Hippocampal formation (tissue), 2 donors: ENCODE measurements around the gene DDX1.

Source experiments
- DNase-seq, 2 donors: peaks; one replicate each; lab custom pipeline; 2025; lab: John Stamatoyannopoulos, UW

DDX1 gene

DNA sequence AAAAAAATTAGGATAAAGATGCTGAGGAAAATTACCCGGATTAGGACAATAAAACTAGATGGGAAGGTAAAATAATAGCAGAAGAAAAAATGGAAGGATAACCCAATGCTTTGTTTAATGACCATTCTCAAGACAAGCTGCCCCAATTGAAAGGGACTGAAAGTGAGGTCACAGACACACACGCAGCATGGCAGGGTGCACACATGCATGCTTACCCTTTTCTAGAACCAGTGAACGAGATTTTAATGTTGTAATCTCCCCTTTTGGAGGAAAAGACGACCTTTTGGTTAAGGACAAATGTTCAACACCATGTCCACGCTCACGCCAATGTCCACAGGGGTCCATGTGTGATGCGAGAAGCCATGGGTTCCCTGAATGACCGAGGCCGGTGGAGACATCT lies 70.9 kb downstream of the DDX1 start:
- no peak for DNase-seq

DNA sequence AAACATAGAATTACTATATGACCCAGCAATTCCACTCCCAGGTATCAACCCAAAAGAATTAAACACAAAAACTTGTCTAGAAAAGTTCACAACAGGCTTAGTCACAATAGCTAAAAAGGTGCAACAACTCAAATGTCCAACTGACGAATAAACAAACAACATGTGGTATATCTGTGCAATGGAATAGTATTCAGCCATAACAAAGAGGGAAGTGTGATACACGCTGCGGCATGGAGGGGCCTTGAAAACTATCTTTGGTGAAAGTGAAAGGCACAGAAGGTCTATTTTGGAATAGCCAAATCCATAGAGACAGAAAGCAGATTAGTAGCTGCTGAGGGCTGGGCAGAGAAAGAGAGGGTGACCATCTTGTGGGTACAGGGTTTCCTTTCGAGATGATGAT lies 72.1 kb downstream of the DDX1 start:
- no peak for DNase-seq

DNA sequence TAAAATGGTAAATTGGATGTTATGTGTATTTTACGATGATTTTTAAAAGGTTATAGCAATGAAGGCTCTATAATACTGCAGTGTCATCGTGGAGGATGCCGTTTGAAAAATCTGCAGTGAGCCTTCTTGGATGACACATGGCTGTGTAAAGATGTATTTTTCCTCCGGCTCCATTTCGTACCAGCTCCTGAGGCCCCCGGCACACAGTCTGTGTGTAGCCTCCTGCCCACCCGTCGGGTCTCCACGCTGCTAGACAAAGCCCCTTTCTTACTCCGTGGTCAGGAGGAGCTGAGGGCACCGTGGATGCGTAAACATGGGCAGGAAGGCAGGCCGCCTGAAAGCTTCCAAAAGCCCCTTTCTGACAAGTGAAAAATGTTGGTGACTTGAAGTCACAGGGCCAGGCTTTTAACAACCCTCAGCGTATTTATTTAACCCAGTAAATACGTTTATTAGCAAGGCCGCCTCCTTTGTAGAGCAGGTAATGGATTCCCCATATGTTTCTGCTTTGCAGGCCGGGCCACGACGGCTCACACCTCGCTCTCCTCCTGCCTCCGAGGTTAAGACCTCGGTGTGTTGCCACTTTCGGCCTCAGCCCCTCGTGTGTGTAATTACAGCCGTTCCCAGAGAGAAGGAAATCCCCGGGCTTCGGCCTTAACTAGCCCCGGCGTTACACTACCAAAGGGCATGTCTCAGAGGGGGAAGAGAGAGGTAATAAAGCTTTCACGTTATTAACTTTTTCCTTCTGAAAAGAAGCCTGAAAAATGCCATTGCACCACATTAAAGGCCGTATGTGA lies 72.8 kb downstream of the DDX1 start:
- DNase-seq, result no peak

DNA sequence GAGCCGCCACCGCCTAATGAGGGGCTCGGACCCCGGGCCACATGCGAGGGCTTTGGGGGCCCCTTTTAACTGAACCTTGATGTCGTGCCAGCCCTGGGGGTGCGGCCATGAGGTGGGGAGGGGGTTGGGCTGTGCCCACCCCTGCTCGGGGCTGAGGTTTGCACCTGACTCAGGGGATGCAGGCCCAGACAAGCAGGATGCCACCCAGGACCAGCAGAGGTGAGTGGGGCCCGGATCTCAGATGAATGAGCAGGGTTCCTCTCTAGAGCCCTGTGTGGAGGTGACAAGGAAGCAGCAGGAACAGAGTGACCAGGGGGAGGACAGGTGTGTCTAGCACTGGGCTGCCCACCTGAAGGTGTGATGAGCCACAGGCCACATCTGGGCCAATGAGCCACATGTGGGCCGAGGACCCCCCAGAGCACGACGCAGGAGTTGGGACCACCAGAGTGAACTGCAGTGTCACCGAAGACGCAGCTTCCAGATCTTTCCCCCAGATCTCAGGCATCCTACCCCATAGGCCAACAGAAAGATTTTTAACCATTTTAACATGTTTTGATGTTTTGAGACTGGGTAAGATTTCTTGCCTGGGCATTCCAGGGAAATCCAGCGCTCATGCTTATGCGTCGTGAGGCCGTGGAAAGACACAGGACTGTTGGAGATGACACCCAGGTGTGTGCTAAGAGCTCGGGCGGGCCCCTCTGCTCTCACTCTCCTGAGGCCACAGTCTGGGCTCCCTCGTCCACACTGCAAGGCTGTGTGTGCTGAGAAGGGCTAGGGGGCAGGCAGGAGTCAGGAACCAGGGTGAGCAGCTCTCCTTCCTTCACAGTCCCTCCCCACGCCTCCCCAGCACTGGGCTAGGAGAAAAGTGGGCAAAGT lies 73.6 kb downstream of the DDX1 start:
- no peak for DNase-seq

DNA sequence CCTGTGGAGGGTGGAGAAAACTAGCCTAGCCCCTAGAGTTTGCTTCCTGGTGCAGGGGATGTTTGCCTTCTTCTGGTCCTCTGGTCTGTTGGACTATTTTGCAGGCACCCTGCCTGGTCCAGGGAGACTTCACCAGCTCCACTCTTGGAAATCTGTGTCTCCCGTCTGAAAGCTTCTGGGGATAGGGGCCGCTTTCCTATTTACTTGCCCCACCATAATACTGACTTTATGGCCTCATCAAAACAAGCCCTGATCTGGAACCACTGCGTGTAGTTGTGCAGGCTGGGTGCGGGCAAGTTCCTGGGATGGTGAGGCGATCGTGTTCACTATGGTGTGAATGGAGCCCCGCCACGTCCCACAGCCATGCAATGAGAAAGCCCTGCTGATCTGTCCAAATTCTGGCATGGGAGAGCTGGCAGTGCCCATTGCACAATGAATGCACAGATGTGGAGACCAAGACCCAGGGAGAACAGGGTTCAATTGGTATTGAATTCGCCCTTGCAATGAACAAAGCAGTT lies 74.3 kb downstream of the DDX1 start:
- DNase-seq, result no peak

DNA sequence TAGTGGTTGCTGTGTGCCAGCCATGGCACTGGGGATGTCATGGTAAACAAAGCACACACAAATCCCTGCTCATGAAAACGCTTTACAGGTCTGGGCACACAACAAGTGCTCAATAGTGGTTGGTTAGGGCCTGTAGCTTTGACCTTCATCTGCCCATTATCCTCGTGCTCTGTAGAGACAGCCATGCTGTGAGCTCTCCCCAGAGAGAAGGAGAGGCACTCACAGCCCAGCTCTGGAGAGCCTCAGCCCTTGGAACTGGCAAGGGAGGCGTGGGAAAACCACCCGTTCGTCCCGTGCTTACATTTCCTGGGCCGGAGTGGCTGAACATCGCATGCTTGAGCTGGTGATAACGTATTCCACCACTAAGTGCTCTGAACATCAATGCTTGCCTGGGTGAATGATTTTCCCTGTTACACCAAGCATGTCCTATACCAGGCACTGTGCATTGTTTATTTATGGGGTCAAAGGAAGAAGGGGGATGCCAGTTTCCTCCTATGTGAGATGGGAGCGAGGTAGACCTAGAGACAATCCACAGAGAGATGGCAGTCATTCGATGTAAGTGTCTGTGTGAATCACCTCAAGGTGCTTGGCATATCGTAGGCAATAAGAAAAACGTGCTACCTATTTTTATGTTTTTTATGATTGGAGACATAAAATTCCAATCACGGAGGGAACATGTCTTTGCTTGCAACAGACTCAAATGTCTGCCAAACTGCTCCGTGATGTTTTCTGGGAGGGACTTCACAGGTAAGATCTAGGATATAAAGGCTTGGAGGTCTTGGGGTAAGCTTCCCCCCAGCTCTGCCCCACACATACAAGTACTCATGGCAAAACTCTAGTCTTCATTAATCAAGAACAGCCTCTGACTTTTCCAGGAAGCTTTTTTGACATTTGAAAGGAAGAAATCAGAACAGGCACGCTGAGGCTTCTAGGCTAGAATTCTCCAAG lies 75.5 kb downstream of the DDX1 start:
- DNase-seq, result no peak

DNA sequence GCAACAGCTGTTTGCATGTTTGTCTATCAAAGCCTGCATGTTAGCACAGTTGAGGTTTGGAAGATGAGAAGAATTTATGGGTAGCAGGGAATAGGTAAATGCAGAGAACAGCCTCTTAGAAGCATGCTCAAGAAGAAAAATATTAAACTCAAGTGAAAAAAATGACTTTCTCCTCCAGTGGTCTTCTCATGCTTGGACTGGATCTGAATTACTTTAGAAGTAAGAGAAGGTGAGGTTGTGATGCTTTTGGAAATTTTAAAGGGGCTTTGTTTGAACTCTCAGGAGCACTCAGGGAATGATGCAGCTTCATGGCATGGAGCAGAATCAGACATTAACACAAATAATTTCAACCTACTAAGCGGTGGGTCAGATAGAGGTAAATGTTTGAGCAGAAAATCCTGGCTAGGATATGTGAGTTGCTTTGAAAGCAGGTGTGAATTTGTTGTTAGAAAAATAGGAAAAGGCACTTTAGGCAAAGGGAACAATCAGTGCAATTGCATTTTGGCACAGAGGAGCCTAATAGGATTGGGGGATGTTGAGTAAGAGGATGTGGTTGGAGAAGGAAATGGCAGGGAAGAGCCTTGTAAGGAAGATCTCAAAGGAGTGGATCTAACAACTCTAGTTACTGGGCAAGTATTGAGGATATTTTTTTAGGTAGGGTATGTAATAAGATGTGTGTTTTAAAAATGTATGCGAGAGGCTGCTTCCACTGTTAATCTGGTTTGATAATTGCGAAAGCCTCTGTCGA lies 76.3 kb downstream of the DDX1 start:
- no peak for DNase-seq

DNA sequence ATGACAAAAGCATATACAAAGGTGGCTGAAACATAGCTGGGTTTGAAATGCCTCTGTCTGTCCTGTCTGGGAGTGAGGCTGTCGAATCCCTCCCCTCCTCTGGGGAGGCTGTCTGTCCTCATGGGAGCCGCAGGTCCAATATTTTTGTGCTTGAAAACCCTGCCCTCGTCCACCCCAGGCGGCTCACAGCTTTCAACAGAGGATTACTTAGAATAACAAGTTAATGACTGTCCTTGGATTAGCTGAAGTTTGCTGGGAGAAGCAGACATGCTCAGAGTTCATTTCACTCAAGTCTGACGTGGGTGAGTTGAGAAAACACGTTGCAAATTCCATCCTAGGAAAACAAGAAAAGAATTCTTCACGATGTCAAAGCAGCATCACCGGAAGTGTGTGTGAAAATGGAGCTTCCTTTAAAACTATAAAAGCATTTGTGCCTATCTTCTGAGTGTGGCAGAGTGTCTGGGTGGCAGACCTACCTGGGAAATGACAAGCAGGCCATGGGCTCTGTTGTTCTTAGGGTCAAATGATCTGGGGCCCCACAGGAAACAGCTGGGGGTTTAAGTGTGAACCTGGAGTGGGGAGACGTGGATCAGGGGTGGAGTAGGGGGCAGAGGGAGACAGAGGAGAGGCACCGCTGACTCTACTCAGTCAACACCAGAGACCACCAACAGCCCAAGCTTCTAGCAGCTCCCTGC lies 77.1 kb downstream of the DDX1 start:
- DNase-seq, result no peak

DNA sequence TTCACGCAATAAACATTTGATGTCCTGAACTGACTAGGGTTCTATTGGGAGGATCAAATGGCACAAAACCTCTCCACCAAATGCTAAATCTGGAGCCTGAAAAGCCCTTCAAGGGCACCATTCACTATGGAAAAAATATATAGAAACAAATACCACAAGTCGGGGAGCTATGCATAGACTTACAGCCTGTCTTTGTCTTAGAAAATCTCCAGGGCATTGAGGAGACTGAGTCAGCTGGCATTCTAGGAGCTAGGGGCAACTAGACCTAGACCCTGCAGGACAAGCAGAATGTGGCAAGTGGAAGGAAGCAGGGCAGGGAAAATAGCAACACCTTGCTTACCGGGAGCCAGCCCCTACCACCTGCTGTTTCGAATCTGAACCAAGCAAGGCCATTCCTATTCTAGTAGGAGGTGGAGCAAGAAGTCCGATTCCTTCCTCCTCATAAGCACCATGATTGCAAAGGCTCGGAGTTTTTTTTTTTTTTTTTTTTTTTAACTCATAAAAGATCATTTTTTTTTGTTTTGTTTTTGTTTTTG lies 77.8 kb downstream of the DDX1 start:
- DNase-seq, result no peak

DNA sequence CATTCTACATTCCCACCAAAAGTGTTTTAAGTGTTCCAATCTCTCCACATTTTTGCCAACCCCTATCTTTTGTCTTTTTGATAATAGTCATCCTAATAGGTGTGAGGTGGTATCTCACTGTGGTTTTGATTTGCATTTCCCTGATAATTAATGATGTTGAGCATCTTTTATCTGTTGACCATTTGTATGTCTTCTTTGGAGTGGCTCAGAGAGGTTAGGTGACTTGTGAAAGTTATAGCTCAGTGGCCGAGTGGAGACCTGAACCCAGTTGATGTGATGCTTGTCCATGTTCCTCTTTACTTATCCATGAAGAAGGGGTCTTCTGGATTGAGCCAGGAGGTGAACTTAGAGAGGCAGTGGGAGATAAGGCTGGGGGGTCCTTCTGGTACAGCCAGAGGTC lies 78.8 kb downstream of the DDX1 start:
- no peak for DNase-seq

DNA sequence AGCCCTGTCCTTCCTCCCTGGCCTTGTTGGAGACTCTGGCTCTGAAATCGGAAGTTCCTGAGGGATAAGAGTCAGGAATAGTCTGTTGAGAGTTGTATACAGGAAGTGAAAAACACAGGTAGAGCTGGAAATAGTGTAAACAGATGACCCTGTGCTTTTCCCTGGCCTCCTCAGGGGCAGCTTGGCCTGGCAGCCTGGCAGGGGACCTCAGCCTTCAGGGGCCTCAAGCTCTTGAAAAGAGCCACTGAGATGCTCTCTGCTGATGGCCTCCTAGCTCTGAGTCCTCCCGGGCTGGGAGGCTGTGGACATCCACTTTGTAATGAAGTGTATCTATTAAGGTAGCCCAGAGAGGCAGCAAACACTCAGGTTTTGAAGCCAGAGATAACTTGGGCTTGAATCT lies 79.3 kb downstream of the DDX1 start:
- no peak for DNase-seq

DNA sequence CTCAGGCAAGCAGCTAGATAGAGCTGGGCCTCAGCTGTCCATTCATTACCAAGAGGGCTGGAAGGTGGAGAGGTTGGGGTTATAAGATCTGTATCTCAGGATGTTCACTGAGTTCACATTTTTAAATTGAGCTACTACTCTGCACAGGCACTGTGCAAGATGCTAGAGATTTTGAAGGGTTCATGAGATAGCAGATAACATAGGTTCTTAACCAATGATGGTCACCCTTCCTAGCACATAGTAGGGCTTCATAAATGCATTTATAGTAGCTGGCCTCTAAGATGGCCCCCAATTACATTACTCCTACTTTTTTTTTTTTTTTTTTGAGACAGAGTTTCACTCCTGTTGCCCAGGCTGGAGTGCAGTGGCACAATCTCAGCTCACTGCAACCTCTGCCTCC lies 79.7 kb downstream of the DDX1 start:
- no peak for DNase-seq

DNA sequence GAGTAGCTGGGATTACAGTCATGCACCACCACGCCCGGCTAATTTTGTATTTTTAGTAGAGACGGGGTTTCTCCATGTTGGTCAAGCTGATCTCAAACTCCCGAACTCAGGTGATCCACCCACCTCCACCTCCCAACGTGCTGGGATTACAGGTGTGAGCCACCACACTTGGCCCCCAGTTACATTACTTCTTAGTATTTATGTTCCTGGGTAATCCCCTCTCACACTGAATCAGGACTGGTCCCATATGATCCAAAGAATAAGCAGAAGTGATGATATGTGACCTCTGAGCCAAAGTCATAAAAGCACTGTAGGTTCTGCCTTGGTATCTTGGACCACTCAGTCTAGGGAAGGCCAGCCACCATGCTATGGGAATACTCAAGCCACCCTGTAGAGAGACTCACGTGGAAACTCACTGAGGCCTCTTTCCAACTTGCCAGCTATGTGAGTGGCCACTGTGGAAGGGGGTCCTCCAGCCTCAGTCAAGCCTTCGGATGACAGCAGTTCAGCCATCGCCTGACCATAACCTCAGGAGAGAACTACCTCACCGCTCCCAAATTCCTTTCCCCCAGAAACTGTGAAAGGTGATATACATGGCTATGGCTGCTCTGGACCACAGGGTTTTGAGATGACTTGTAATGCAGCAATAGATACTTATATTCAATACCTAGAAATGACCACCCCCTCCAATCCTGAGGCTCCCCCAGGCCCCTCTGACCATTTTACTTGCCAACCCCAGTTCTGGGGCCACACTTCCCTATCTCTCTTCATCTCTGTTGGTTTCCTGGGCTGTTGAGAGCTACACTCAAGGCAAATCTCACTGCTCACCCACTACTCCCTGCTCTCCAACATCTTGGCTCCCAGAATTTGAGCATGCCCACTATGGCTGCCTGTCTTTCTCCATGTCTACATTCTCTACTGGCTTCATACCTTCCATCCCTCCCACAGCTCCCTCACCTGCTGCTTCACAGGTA lies 80.5 kb downstream of the DDX1 start:
- DNase-seq, result no peak

DNA sequence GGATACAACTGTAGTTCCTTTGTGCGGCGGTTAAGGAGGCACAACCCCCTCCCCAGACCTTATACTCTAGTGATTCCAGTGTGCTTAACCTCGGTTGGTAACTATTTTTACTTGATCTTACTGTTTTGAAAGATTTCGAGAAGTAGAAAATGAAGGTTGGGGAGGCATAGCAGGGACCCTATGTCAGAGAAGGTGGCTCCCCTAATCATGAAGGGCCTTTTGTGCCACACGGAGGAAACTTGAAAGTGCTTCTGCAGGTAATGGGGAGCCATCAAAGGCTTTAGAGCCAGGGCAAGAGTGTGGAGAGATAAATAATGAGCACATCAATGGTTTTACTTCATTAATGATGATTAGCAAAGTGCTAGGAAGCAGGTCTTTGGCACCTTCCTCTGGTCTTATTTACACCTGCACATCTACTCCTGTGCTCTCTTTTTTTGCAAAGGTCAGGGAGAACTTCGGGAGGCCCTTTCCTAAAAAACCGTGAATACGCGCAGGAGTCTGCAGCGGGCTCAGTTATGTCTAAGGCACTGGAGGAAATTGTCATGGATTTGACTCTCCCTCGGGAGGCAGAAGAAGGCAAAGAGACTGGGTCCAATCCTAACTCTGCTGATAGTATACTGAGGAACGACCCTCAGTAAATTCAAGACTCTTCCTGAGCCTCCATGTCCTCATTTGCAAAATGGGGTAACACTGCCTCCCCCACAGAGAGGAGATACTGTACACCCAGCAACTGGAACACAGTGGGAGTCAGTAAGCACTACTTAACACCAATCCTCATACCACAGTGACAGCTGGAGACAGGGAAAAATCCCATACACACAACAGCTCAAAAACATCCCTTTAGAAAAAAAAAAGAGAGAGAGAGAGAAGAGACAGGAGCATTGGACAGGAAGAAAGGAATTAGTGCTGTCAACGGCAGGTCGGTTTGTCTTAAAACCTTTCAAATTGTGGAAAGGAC lies 81.6 kb downstream of the DDX1 start:
- no peak for DNase-seq

DNA sequence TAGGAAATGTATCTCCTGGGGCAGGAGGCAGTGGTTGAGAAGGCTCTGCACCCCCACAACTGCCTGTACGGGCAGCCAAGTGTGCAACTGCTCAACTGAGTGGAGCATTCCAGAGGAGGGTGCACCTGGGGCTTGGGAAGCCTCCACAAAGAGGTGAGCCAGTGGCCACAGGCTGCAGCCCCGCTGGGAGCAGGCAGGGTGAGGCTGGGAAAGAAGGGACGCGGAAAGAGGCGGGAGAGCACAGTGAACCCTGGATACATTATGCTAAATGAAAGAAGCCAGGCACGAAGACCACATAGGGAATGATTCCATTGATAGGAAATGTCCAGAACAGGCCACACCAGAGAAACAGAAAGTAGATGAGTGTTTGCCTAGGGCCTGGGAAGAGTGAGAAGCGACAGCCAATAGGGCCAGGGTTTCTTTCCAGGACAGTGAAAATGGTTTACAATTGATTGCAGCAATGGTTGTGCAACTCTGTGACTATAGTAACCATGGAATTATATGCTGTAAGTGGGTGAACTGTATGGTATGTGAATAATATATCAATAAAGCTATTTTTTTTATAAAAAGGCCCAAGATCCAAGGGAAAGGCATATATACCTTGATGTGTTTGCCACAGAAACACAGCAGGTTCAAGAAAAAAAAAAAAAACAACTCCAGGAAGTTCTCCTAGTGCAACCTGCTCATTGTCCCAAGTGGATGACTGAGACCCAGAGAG lies 82.4 kb downstream of the DDX1 start:
- no peak for DNase-seq

DNA sequence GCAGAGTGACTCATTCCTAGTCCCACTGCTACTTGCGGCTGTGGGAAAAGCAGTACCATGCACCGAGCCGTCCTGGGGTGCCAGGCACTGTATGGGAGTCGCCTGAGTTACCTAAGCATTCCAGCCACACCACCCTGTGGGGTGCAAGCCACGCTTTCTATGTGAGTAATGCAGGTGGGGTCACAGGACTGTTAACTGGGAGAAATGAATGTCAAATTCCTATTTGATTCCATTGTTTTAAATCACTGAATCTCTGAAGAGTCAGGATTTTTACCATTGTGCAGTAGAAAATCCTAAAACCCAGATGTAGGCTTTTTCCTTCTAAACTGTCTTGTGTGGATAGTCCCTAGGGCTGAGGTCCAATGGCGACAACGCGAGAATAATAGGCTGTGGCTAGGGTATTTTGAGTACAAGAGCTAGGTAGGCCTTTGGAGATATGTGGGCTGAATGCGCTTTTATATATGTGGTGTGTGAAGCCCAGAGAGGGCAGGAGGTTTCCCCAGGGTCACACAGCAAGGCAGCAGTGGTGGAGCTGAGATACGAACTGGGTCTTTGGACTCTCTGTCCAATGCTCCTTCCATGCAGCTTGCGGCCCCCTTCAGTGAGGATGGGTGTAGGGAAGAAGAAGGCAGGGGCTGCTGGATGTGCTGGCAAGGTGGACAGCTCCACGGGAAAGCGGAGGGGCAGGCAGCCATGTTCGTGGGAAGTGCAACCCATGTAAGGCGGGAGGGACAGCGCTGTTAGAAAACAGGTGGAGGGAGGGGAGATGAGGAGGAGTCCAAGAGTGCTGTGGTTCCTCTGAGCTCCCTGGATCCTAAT lies 83.2 kb downstream of the DDX1 start:
- no peak for DNase-seq
